NCI-H2171 (cell line): ENCODE results near the gene TBC1D9B.

ENCODE experiments used
- DNase-seq: peaks from one replicate; lab custom pipeline; 2025; lab: John Stamatoyannopoulos, UW

TBC1D9B gene

GRCh38 chr5:179869641-179870402 is 37.9 kb downstream of the TBC1D9B start:
- no peak for DNase-seq

- DNase-seq = no peak
These were observed 38.6 kb downstream of the TBC1D9B start for GRCh38 chr5:179869101-179869500.

GRCh38 chr5:179868541-179868940 is 39.2 kb downstream of the TBC1D9B start:
- no peak for DNase-seq

- no peak for DNase-seq
These were observed 40.2 kb downstream of the TBC1D9B start for GRCh38 chr5:179867476-179867875.

GRCh38 chr5:179867079-179867465 is 40.6 kb downstream of the TBC1D9B start:
- DNase-seq = no peak

- no peak for DNase-seq
These were observed 41.2 kb downstream of the TBC1D9B start for GRCh38 chr5:179866241-179867078.

GRCh38 chr5:179865491-179866240 is 42.0 kb downstream of the TBC1D9B start:
- DNase-seq = no peak

- no peak for DNase-seq
These were observed 43.0 kb downstream of the TBC1D9B start for GRCh38 chr5:179864686-179865085.

GRCh38 chr5:179863449-179864085 is 44.1 kb downstream of the TBC1D9B start:
- no peak for DNase-seq

GRCh38 chr5:179862891-179863290 is 44.8 kb downstream of the TBC1D9B start:
- DNase-seq = no peak

- DNase-seq = no peak
These were observed 45.4 kb downstream of the TBC1D9B start for GRCh38 chr5:179862296-179862695.

- DNase-seq = no peak
These were observed 47.4 kb downstream of the TBC1D9B start for GRCh38 chr5:179860301-179860700.

GRCh38 chr5:179858586-179859427 is 48.9 kb downstream of the TBC1D9B start, which contains the start of gene MRNIP:
Gene MRNIP, minus strand, starts transcription at chr5:179858817. Its CDS starts 21 bp downstream, at chr5:179858796.
- peak; percentile 71 for DNase-seq

GRCh38 chr5:179858241-179858585 is 49.5 kb downstream of the TBC1D9B start:
- peak; percentile 11 for DNase-seq

GRCh38 chr5:179854356-179854755 is 53.3 kb downstream of the TBC1D9B start:
- DNase-seq = no peak

- no peak for DNase-seq
These were observed 54.6 kb downstream of the TBC1D9B start for GRCh38 chr5:179852993-179853547.

- no peak for DNase-seq
These were observed 66.1 kb downstream of the TBC1D9B start for GRCh38 chr5:179841621-179842020.

- DNase-seq = no peak
These were observed 66.9 kb downstream of the TBC1D9B start for GRCh38 chr5:179840766-179841165.

- no peak for DNase-seq
These were observed 67.4 kb downstream of the TBC1D9B start for GRCh38 chr5:179840321-179840720.

- DNase-seq = no peak
These were observed 68.1 kb downstream of the TBC1D9B start for GRCh38 chr5:179839328-179840256.
